ENCODE data around the gene GDF9. TPM values are rescaled to one million over a fixed set of nuclear protein-coding genes. Genes with fewer than 3 reads are reported as not detected.
A peak's percentile ranks its signal among the peaks of the same experiment; 100 is the strongest.

Gene GDF9
- total RNA-seq, 1 experiment from 2014 or later, result 0.94 TPM

- CTCF ChIA-PET, result interaction anchor here (0.6 kb wide), 2 partner anchors 14 to 201 kb away, joined by 3 read pairs; no protein-coding TSS in a partner anchor
- no peak for TF ChIP-seq CTCF (IDR thresholded peaks at IDR 0.05; ENCODE audit: unreplicated experiment)
- BruUV-seq (replicated peaks), result no TSS peak
- Mint-ChIP-seq H3K4me3 (ENCODE audit: low read depth, unreplicated experiment) (no peak overlapping the region), H3K36me3 (ENCODE audit: insufficient read depth, unreplicated experiment) (peaks cover 75% of the 10 kb centered on the region), H3K9me3 (ENCODE audit: low read depth, unreplicated experiment) (peaks cover 4% of the 10 kb centered on the region), H3K4me1 (ENCODE audit: low read depth, unreplicated experiment) (peaks cover 26% of the 10 kb centered on the region), H3K27ac (ENCODE audit: unreplicated experiment) (no peak overlapping the region), H3K27me3 (ENCODE audit: unreplicated experiment) (no peaks in the 10 kb centered on the region)
- no peak for DNase-seq
- intact Hi-C loops (cut with micrococcal nuclease; ENCODE audit: unreplicated experiment), result loop anchor here (5.0 kb wide), 1 partner anchor 481 kb away; no protein-coding TSS in a partner anchor
These were observed 2.5 kb upstream of the GDF9 start for GRCh38 chr5:132868754-132869153.

- no peak for TF ChIP-seq CTCF (IDR thresholded peaks at IDR 0.05; ENCODE audit: unreplicated experiment)
- Mint-ChIP-seq H3K36me3 (ENCODE audit: insufficient read depth, unreplicated experiment) (peaks cover 58% of the 10 kb centered on the region), H3K4me1 (ENCODE audit: low read depth, unreplicated experiment) (peaks cover 9% of the 10 kb centered on the region), H3K4me3 (ENCODE audit: low read depth, unreplicated experiment) (peak overlapping the region; percentile 82), H3K27ac (ENCODE audit: unreplicated experiment) (peak overlapping the region; percentile 93), H3K27me3 (ENCODE audit: unreplicated experiment) (no peaks in the 10 kb centered on the region), H3K9me3 (ENCODE audit: low read depth, unreplicated experiment) (no peaks in the 10 kb centered on the region)
- no TSS peak for BruUV-seq (replicated peaks)
- intact Hi-C loops (cut with micrococcal nuclease; ENCODE audit: unreplicated experiment), result loop anchor here (5.0 kb wide), 1 partner anchor 480 kb away; no protein-coding TSS in a partner anchor
- no peak for DNase-seq
- CTCF ChIA-PET, result interaction anchor here (0.6 to 1.6 kb wide), 4 partner anchors 9 to 340 kb away, joined by 3 to 9 read pairs (median 4); no protein-coding TSS in a partner anchor
These were observed 780 bp upstream of the GDF9 start for GRCh38 chr5:132867046-132867451.

- intact Hi-C loops (cut with micrococcal nuclease; ENCODE audit: unreplicated experiment), result loop anchor here (5.0 kb wide), 1 partner anchor 479 kb away; no protein-coding TSS in a partner anchor
- CTCF ChIA-PET, result interaction anchor here (0.7 to 1.6 kb wide), 6 partner anchors 8 to 339 kb away, joined by 3 to 9 read pairs (median 4); partner anchors contain the start of gene CCNI2
- TF ChIP-seq CTCF (IDR thresholded peaks at IDR 0.05; ENCODE audit: unreplicated experiment), result no peak
- TSS peak; percentile 88 for BruUV-seq (replicated peaks)
- Mint-ChIP-seq H3K4me1 (ENCODE audit: low read depth, unreplicated experiment) (peaks cover 8% of the 10 kb centered on the region), H3K27me3 (ENCODE audit: unreplicated experiment) (no peaks in the 10 kb centered on the region), H3K36me3 (ENCODE audit: insufficient read depth, unreplicated experiment) (peaks cover 49% of the 10 kb centered on the region), H3K9me3 (ENCODE audit: low read depth, unreplicated experiment) (no peaks in the 10 kb centered on the region), H3K27ac (ENCODE audit: unreplicated experiment) (peak overlapping the region; percentile 93), H3K4me3 (ENCODE audit: low read depth, unreplicated experiment) (peak overlapping the region; percentile 82)
- no peak for DNase-seq
These were observed 464 bp downstream of the GDF9 start for GRCh38 chr5:132865668-132866341.

GRCh38 chr5:132860742-132861141, 5.5 kb downstream of the GDF9 start:
- H3K4me3 Mint-ChIP-seq (ENCODE audit: low read depth, unreplicated experiment), result no peak overlapping the region
- H3K36me3 Mint-ChIP-seq (ENCODE audit: insufficient read depth, unreplicated experiment), result peaks cover under 1% of the 10 kb centered on the region
- CTCF ChIA-PET, result no interaction called here
- no peak overlapping the region for H3K27ac Mint-ChIP-seq (ENCODE audit: unreplicated experiment)
- no peaks in the 10 kb centered on the region for H3K4me1 Mint-ChIP-seq (ENCODE audit: low read depth, unreplicated experiment)
- no peaks in the 10 kb centered on the region for H3K27me3 Mint-ChIP-seq (ENCODE audit: unreplicated experiment)
- DNase-seq, result no peak
- intact Hi-C loops (cut with micrococcal nuclease; ENCODE audit: unreplicated experiment), result no loop called here
- TF ChIP-seq CTCF (IDR thresholded peaks at IDR 0.05; ENCODE audit: unreplicated experiment), result no peak
- no peaks in the 10 kb centered on the region for H3K9me3 Mint-ChIP-seq (ENCODE audit: low read depth, unreplicated experiment)
- no TSS peak for BruUV-seq (replicated peaks)

Measured in Calu3 (cell line).